Heart left ventricle (tissue), 16 donors: Measurements from ENCODE around the gene JAK3. TPM values are rescaled to one million over a fixed set of nuclear protein-coding genes. Genes with fewer than 3 reads are reported as not detected.

ENCODE experiments used
- ATAC-seq, 4 donors: fragments of 200-7000 bp; cut with Tn5 transposase; one replicate each; pipeline ENCODE4 v1.9.1; 2020 to 2022; ENCODE audit warnings: moderate library complexity in 4 of 4, mild to moderate bottlenecking in 3 of 4, moderate number of reproducible peaks in 1 of 4
- DNase-seq, 5 donors: peaks; one replicate each; pipeline ENCODE4 v3.0.0-alpha.2; 2020
- H3K27ac ChIP-seq, 12 donors: fragments of 200-600 bp; sonication (generic) in 4 of 12; one replicate each; pipeline versions ENCODE4 v1.5.0 to v1.8.0; 2016 to 2022; ENCODE audit warnings: mild to moderate bottlenecking in 2 of 12
- H3K27me3 ChIP-seq, 9 donors: fragments of 200-600 bp; sonication (generic) in 2 of 9; one replicate each; pipeline versions ENCODE4 v1.5.1 to v1.8.0; 2016 to 2022; ENCODE audit warnings: mild to moderate bottlenecking in 3 of 9
- H3K36me3 ChIP-seq, 9 donors: fragments of 200-600 bp; sonication (generic) in 2 of 9; one replicate each; pipeline versions ENCODE4 v1.5.0 to v1.8.0; 2018 to 2022; ENCODE audit warnings: mild to moderate bottlenecking in 2 of 9
- H3K4me1 ChIP-seq, 12 donors: fragments of 200-600 bp; sonication (generic) in 4 of 12; one replicate each; pipeline versions ENCODE4 v1.5.0 to v1.8.0; 2016 to 2022; ENCODE audit warnings: mild to moderate bottlenecking in 3 of 12
- H3K4me3 ChIP-seq, 12 donors: fragments of 200-600 bp; sonication (generic) in 4 of 12; one replicate each; pipeline versions ENCODE4 v1.5.0 to v1.8.0; 2017 to 2022; ENCODE audit warnings: mild to moderate bottlenecking in 9 of 12, moderate library complexity in 4 of 12
- H3K9me3 ChIP-seq, 12 donors: fragments of 200-600 bp; sonication (generic) in 4 of 12; one replicate each; pipeline versions ENCODE4 v1.5.0 to v1.8.0; 2016 to 2022; ENCODE audit warnings: mild to moderate bottlenecking in 1 of 12
- CTCF ChIP-seq, 12 donors: fragments of 200-600 bp; sonication (generic) in 4 of 12; IDR thresholded peaks; one replicate each; pipeline versions ENCODE4 v1.5.0 to v1.8.0; 2018 to 2022; ENCODE audit warnings: antibody characterized with exemption in 12 of 12, mild to moderate bottlenecking in 5 of 12
- POLR2A ChIP-seq, 2 donors: fragments of 450-650 bp; IDR thresholded peaks; one replicate each; pipeline ENCODE4 v1.6.1; 2017; ENCODE audit warnings: antibody characterized with exemption in 2 of 2, mild to moderate bottlenecking in 2 of 2, moderate library complexity in 2 of 2
- WGBS, 4 donors: extraction: QIAGEN DNeasy Blood & Tissue Kit in 2 of 4; methylation state at CpG; one replicate each; pipeline versions ENCODE4 v1.1.5 to v1.1.7; 2013 to 2018; 5-methylcytosine and 5-hydroxymethylcytosine counted together
- intact Hi-C, 10 donors: fragments of 100-400 bp; cut with DNase I; formaldehyde crosslinking; loops; one replicate each; pipeline versions ENCODE4 v1.11.1 to v1.14.2; 2022
- polyA plus RNA-seq, 2 donors: library from polyadenylated mRNA; stranded (reverse); fragments of 200-250 nt; gene quantifications; one replicate each; pipeline ENCODE4 v1.2.3, GENCODE V29; 2013
- total RNA-seq, 9 donors: library from RNA; depleted of rRNA in 2 of 9; stranded (reverse); fragments of >200 nt in 2 of 9; fragmentation: NEBNext Ultra II Directional in 3 of 9; extraction: Animal tissue kit (Norgen Biotek cat#: 25700) in 3 of 9; gene quantifications; one replicate each; pipeline versions ENCODE4 v1.1.0 to v1.2.4, GENCODE V29; 2016 to 2023
- donor health status: ischemic (EF 13 %, LVEDD 7.1; RV severe dilation, severe dysfunction).
- donor health status: healthy with polysubstance abuse.
- donor health status: DM: no; HTN: yes; CAD: no.
- donor health status: DM: no; HTN: no; CAD: no.
- donor health status: ischemic (EF 25% LVEDD 6.9; RV normal size, moderate dysfunction).
- donor health status: ischemic (EF 25% LVEDD 5.7; RV mildly dilated, moderate dysfunction).
- donor health status: healthy.
- donor health status: DM: yes; HTN: yes; CAD: no.
- donor health status: ischemic (EF 35%, LVEDD 5.7; RV mildly dilated, moderate dysfunction).
- donor health status: nonischemic (EF 11% LVEDD 7.7; RV severe dilation, severe dysfunction).
- donor health status: DM: yes; HTN: yes; CAD: no.
- donor health status: PGD.
- donor health status: ischemic (EF 29% LVEDD 5.4; RV normal size, mild dysfunction).
- donor health status: nonischemic (EF 23%, LVEDD 6.1; RV moderate dilation, normal function).

The JAK3 gene
- total and polyA plus RNA-seq, 11 donors: 0.77 to 29.2 (median 1.8) TPM

GRCh38 chr19:17861542-17862402, 14.0 kb upstream of the JAK3 start:
- Histone ChIP-seq H3K4me1 (peaks cover 5 to 40% (median 17%) of the 10 kb centered on the region in 12 donors), H3K4me3 (peak overlapping the region in 6 of 12 donors; percentile 87 to 100 (median 92)), H3K27ac (no peak overlapping the region), H3K9me3 (no peaks in the 10 kb centered on the region), H3K27me3 (no peaks in the 10 kb centered on the region), H3K36me3 (peaks cover 0 to 54% (median 46%) of the 10 kb centered on the region in 9 donors)
- no peak for ATAC-seq
- TF ChIP-seq CTCF (IDR thresholded peaks at IDR 0.05) (no peak), POLR2A (IDR thresholded peaks at IDR 0.05) (no peak)
- intact Hi-C loops: loop anchor here in 4 of 10 donors (5.0 kb wide), 3 partner anchors 66 to 136 kb away; partner anchors contain the start of gene CCDC124 (in 1 of the 4)
- no peak for DNase-seq
- 81 to 85% (median 83%) methylated on average over 10 to 23 of the region's 23 CpGs for WGBS, 4 donors

DNA sequence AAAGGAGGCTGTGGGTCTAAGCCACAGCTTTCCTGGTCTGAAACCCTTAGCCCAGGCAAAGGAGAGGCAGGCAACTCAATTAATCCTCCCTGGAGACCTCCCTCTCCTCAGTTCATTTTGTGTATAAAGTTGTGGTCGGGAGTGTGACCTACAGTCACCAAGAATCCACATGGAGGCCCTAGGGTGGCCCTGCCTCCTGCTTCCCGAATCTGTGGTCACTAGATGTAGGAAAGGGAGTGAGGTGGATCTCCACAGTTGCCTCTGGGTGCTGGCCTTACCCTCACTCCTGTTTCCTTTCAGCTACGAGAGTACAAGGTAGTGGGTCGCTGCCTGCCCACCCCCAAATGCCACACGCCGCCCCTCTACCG, 13.2 kb upstream of the JAK3 start:
- peak overlapping the region in 6 of 12 donors; percentile 86 to 96 (median 91) for H3K27ac ChIP-seq
- no peak for TF ChIP-seq POLR2A (IDR thresholded peaks at IDR 0.05)
- no peak for TF ChIP-seq CTCF (IDR thresholded peaks at IDR 0.05)
- peaks cover 0 to 51% (median 46%) of the 10 kb centered on the region in 9 donors for H3K36me3 ChIP-seq
- H3K9me3 ChIP-seq: no peaks in the 10 kb centered on the region
- no peaks in the 10 kb centered on the region for H3K27me3 ChIP-seq
- intact Hi-C loops: loop anchor here in 4 of 10 donors (5.0 kb wide), 3 partner anchors 66 to 136 kb away; partner anchors contain the start of gene CCDC124 (in 1 of the 4)
- no peak for ATAC-seq
- DNase-seq: no peak
- peaks cover 5 to 40% (median 17%) of the 10 kb centered on the region in 12 donors for H3K4me1 ChIP-seq
- 50 to 60% (median 54%) methylated on average over 7 of the region's 7 CpGs for WGBS, 4 donors
- H3K4me3 ChIP-seq: peak overlapping the region; percentile 68 to 100 (median 88)

- Histone ChIP-seq H3K9me3 (no peaks in the 10 kb centered on the region), H3K36me3 (peaks cover 0 to 48% (median 41%) of the 10 kb centered on the region in 9 donors), H3K4me3 (peak overlapping the region; percentile 68 to 100 (median 88)), H3K4me1 (peaks cover 5 to 40% (median 17%) of the 10 kb centered on the region in 12 donors), H3K27me3 (no peaks in the 10 kb centered on the region), H3K27ac (peak overlapping the region; percentile 41 to 96 (median 88))
- no peak for TF ChIP-seq CTCF (IDR thresholded peaks at IDR 0.05)
- TF ChIP-seq POLR2A (IDR thresholded peaks at IDR 0.05): peak in 1 of 2 donors; percentile 9
- WGBS, 4 donors: 1 to 3% (median 2%) methylated on average over 22 of the region's 22 CpGs
- intact Hi-C loops: loop anchor here in 4 of 10 donors (5.0 kb wide), 3 partner anchors 67 to 137 kb away; partner anchors contain the start of gene CCDC124 (in 1 of the 4)
- DNase-seq (no peak), ATAC-seq (no peak)
Observed at GRCh38 chr19:17860331-17860992, 12.7 kb upstream of the JAK3 start.
